ENCODE data around the gene MYL5. TPM values are rescaled to one million over a fixed set of nuclear protein-coding genes. Genes with fewer than 3 reads are reported as not detected.

Gene MYL5
- total RNA-seq, 2 experiments from 2014 or later, result 14.0 to 16.2 TPM

DNA sequence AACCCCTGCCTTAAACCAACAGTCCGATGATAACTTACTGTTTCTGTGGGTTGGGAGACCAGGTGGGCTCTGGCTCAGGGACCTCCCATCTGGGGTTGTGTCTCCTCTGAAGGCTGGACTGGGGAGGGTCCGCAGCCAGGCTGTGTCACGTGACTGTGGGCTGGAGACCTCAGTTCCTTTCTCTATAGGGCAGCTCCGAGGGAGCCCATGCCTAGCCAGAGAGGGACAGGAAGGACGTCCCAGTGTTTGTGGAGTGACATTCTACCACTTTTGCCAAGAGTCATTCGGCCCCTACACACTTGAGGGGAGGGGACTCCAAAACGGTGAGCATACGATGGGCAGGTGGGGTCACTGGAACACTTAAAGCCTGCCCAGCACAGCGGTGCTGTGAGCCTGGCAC is 35.8 kb downstream of the MYL5 start:
- H3K36me3 Mint-ChIP-seq (ENCODE audit: low read depth), result peaks cover 26% of the 10 kb centered on the region
- H3K4me3 Mint-ChIP-seq, result no peak overlapping the region
- no peaks in the 10 kb centered on the region for H3K27me3 Mint-ChIP-seq
- H3K27ac Mint-ChIP-seq, result no peak overlapping the region
- no peak for DNase-seq
- H3K4me1 Mint-ChIP-seq, result peaks cover 19% of the 10 kb centered on the region
- ChIA-PET CTCF (interaction anchor here (1.0 kb wide), 1 partner anchor 33 kb away, joined by 3 read pairs; no protein-coding TSS in a partner anchor), POLR2A (interaction anchor here (1.4 kb wide), 2 partner anchors 11 to 236 kb away, joined by 3 to 5 read pairs; no protein-coding TSS in a partner anchor)
- no peaks in the 10 kb centered on the region for H3K9me3 Mint-ChIP-seq

DNA sequence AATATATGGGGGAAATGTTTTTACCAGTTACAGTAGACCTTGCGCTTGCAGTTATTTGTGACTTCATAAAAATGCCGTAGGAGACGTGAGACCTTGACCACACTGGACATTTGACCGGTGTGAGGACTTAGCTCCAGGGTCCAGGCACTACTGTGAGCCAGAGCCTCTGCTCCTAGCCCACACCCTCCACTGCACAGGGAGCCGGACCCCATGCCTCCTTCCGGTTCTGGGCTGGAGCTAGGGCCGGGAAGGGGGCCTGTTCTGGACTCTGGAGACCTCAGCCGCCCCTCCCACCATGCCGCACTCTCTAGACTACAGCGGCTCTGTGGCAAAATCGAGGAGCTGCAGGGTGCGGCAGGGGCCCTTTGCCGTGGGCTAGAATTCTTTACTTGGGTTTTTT is 36.6 kb downstream of the MYL5 start:
- Mint-ChIP-seq H3K27ac (no peak overlapping the region), H3K9me3 (no peaks in the 10 kb centered on the region), H3K4me1 (peaks cover 16% of the 10 kb centered on the region), H3K4me3 (no peak overlapping the region), H3K27me3 (no peaks in the 10 kb centered on the region), H3K36me3 (ENCODE audit: low read depth) (peaks cover 26% of the 10 kb centered on the region)
- POLR2A ChIA-PET, result interaction anchor here (1.4 kb wide), 1 partner anchor 237 kb away, joined by 3 read pairs; no protein-coding TSS in a partner anchor
- DNase-seq, result no peak
- CTCF ChIA-PET, result no interaction called here

DNA sequence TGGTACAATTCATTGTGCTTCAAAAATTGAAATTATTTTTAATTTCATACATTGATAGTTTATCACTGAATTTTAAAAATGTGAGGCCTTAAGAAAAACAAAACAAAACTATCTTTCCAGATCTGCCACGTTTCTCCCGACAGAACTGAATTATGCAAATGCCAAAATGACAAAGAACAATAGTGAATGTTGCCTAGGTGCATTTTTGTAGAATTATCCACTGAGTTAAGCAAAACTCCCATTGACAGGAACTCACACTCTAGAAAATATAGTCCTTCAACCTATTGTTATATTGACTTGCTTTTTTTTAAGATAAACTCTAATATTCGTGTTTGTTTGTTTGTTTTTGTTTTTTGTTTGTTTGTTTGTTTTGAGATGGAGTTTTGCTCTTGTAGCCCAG is 37.8 kb downstream of the MYL5 start:
- Mint-ChIP-seq H3K36me3 (ENCODE audit: low read depth) (peaks cover 26% of the 10 kb centered on the region), H3K9me3 (no peaks in the 10 kb centered on the region), H3K27me3 (no peaks in the 10 kb centered on the region), H3K27ac (no peak overlapping the region), H3K4me3 (no peak overlapping the region), H3K4me1 (peaks cover 16% of the 10 kb centered on the region)
- ChIA-PET POLR2A (no interaction called here), CTCF (no interaction called here)
- no peak for DNase-seq

DNA sequence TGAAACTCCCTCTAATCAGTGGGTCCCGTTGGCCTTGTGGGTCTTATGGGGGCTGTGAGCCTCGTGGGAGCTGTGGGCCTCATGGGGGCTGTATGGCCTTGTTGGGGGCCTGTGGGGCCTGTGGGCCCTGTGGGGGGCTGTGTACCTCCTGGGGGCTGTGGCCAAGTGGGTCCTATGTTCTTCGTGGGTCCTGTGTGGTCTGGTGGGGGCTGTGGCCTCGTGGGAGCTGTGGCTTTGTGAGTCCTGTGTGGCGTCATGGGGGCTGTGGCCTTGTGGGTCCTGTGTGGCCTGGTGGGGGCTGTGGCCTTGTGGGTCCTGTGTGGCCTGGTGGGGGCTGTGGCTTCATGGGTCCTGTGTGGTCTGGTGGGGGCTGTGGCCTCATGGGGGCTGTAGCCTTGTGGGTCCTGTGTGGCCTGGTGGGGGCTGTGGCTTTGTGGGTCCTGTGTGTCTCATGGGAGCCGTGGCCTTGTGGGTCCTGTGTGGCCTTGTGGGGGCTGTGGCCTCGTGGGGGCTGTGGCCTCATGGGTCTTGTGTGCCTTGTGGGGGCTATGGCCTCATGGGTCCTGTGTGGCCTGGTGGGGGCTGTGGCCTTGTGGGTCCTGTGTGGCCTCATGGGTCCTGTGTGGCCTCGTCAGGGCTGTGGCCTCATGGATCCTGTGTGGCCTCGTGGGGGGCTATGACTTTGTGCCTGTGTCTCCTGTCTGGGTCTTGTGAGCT is 38.7 kb downstream of the MYL5 start:
- Mint-ChIP-seq H3K36me3 (ENCODE audit: low read depth) (peaks cover 32% of the 10 kb centered on the region), H3K4me1 (peaks cover 18% of the 10 kb centered on the region), H3K4me3 (no peak overlapping the region), H3K27me3 (no peaks in the 10 kb centered on the region), H3K27ac (no peak overlapping the region), H3K9me3 (no peaks in the 10 kb centered on the region)
- no peak for DNase-seq
- ChIA-PET CTCF (no interaction called here), POLR2A (no interaction called here)

DNA sequence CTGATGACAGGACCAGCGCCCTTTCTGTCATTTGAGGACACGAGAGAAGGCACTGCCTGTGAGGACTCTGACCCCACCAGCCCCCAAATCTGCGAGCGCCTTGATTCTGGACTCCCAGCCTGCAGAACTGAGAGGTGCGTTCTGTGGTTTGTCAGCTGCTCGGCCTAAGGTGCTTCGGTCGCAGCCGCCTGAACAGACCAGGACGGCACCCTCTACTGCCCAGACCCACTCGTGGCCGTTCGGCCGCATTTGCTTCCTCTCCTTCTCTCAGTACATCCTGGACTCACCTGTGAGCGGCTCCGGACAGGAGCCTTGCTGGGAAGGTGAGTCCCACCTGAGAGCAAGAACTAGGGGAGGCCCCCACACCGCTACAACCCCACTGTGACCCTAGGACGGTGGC is 39.7 kb downstream of the MYL5 start:
- ChIA-PET CTCF (no interaction called here), POLR2A (no interaction called here)
- DNase-seq, result no peak
- H3K27me3 Mint-ChIP-seq, result no peaks in the 10 kb centered on the region
- H3K9me3 Mint-ChIP-seq, result no peaks in the 10 kb centered on the region
- H3K36me3 Mint-ChIP-seq (ENCODE audit: low read depth), result peaks cover 29% of the 10 kb centered on the region
- H3K27ac Mint-ChIP-seq, result no peak overlapping the region
- no peak overlapping the region for H3K4me3 Mint-ChIP-seq
- peaks cover 12% of the 10 kb centered on the region for H3K4me1 Mint-ChIP-seq

DNA sequence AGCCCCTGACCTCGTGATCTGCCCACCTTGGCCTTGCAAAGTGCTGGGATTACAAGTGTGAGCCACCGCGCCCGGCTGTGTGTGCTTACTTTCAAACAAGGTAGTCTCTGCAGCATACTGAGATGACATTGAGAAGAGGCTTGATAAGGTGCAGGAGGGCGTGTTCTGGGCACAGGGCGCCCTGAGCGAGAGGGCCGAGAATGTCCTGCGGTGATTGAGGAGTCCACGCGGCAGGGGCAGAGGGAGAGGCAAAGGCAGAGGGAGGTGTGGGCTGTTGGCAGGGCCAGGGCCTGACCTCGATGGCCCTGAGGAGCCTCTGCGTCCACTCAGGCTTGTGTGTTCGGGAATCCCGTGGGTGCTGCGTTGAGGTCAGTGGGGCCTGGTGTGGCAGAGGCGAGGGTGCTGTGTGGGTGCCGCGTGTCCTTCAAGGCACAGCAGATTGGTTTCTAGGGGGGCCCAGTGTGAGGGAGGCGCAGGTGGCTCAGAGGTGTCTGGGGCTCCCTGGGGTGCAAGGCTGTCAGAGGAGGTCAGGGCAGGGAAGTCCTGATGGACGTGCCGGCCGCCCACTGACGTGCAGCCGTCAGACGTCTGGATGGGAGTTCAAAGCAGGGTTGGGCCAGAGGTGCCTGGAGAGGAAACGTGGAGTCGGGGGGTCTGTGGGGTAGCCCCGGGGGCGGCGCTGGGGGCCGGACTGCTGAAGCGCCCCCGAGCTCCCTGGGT is 43.4 kb downstream of the MYL5 start:
- DNase-seq, result no peak
- Mint-ChIP-seq H3K27me3 (no peaks in the 10 kb centered on the region), H3K36me3 (ENCODE audit: low read depth) (peaks cover 43% of the 10 kb centered on the region), H3K4me3 (no peak overlapping the region), H3K4me1 (peaks cover 2% of the 10 kb centered on the region), H3K9me3 (peaks cover 15% of the 10 kb centered on the region), H3K27ac (no peak overlapping the region)
- CTCF ChIA-PET, result no interaction called here
- POLR2A ChIA-PET, result no interaction called here

DNA sequence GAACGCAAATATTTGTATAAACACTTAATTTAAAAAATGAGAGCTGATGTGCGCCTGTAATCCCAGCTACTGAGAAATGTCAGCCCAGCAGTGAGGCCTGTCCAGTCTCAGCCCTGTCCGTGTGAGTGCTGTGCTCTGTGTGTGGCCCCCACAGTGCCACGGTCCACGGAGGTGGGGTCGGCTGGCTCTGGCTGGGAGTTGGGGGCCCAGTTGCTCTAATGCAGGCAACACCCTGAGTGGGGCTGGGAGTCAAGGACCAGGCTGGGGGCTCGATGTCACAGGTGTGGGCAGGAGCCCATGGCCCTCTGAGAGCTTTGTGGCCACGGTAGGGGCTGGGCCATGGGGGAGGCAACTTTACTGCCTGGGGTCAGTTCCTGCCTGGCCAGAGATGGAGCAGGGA is 44.1 kb downstream of the MYL5 start:
- no peak overlapping the region for H3K4me3 Mint-ChIP-seq
- H3K9me3 Mint-ChIP-seq, result peaks cover 21% of the 10 kb centered on the region
- peaks cover 50% of the 10 kb centered on the region for H3K36me3 Mint-ChIP-seq (ENCODE audit: low read depth)
- H3K27me3 Mint-ChIP-seq, result no peaks in the 10 kb centered on the region
- POLR2A ChIA-PET, result no interaction called here
- DNase-seq, result no peak
- H3K27ac Mint-ChIP-seq, result no peak overlapping the region
- peaks cover 2% of the 10 kb centered on the region for H3K4me1 Mint-ChIP-seq
- CTCF ChIA-PET, result no interaction called here

DNA sequence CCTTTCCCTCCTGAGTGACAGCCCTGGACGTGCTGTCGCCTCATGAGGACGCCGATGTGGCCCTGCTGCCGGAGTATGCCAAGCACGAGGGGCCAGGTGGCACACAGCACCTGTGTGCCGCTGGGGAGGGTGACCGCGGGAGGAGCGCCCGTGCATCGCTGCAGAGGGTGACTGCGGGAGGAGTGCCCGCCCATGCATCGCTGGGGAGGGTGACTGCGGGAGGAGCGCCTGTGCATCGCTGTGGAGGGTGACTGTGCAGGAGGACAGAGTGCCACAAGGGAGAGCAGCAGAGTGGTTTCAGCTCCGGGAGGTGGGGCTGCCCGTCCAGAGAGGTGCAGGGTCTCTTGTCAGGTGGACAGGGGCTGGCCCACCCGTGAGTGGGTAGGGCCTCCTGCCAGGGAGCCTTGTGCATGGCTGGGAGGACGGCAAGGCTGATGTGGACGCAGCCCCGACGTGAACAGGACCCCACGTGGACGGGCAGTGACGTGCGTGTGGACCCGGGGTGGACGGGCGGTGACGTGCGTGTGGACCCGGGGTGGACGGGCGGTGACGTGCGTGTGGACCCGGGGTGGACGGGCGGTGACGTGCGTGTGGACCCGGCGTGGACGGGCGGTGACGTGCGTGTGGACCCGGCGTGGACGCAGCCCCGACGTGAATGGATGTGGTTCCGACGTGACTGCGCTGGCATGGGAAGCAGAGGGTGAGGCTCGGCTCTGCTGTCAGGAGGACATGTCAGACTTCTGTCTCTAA is 45.9 kb downstream of the MYL5 start:
- peaks cover 2% of the 10 kb centered on the region for H3K4me1 Mint-ChIP-seq
- no peak overlapping the region for H3K27ac Mint-ChIP-seq
- H3K36me3 Mint-ChIP-seq (ENCODE audit: low read depth), result peaks cover 56% of the 10 kb centered on the region
- DNase-seq, result no peak
- ChIA-PET CTCF (no interaction called here), POLR2A (no interaction called here)
- H3K27me3 Mint-ChIP-seq, result no peaks in the 10 kb centered on the region
- peaks cover 21% of the 10 kb centered on the region for H3K9me3 Mint-ChIP-seq
- no peak overlapping the region for H3K4me3 Mint-ChIP-seq

DNA sequence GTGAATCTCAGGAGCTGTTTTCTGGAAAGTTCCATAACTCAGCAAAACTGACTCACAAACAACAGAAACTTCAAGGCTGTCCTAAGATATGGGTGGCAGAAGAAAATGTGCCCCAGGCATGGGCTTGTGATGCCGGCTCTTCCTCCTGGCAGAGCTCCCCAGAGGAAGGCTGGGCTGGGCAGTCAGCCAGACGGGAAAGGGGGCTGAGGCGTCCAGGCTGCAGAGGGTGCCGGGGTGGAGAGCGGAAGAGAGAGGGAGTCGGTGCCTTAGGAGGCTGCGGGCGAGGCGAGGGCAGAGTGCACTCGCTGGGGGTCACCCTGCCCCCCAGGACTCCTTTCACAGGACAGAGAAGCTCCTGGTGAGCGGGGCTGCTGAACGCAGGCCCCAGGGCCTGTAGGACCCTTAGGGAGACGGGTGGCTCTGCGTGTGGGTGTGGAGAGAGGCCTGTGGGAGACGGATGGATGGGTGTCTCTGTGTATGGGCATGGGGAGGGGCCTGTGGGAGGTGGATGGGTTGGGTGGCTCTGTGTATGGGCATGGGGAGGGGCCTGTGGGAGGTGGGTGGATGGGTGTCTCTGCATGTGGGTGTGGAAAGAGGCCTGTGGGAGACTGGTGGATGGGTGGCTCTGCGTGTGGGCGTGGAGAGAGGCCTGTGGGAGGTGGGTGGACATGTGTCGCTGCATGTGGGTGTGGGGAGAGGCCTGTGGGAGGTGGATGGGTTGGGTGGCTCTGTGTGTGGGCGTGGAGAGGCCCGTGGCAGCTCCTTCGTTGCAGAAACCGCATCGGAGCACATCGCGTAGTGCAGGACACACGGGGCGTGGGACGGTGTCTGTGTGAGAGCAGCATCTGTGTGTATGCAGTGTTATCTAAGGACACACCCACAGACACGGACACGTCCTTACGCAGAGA is 47.2 kb downstream of the MYL5 start:
- Mint-ChIP-seq H3K36me3 (ENCODE audit: low read depth) (peaks cover 56% of the 10 kb centered on the region), H3K27ac (no peak overlapping the region), H3K4me3 (no peak overlapping the region), H3K9me3 (peaks cover 21% of the 10 kb centered on the region), H3K4me1 (peaks cover 2% of the 10 kb centered on the region), H3K27me3 (no peaks in the 10 kb centered on the region)
- CTCF ChIA-PET, result no interaction called here
- DNase-seq, result no peak
- POLR2A ChIA-PET, result no interaction called here

DNA sequence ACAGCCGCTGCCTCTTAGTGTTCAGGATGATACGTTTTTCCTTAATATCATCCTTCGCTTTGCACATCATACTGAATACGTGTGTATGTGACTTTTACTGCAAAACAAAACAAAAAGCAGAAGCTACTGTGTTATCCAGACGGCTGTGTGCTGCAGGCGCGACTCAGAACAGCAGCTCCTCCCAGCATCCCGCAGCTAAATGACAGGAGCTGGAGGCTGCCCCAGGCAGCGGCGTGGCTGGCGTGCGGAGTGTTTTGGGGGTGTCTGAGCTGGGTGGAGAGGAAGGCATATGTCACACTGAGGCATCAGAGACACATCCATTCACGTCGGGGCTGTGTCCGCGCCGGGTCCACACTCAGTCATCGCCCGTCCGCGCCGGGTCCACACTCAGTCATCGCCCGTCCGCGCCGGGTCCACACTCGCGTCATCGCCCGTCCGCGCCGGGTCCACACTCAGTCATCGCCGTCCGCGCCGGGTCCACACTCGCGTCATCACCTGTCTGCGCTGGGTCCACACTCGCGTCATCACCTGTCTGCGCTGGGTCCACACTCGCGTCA is 47.9 kb downstream of the MYL5 start:
- Mint-ChIP-seq H3K4me3 (no peak overlapping the region), H3K27ac (no peak overlapping the region), H3K9me3 (peaks cover 21% of the 10 kb centered on the region), H3K36me3 (ENCODE audit: low read depth) (peaks cover 56% of the 10 kb centered on the region), H3K4me1 (peaks cover 2% of the 10 kb centered on the region), H3K27me3 (no peaks in the 10 kb centered on the region)
- POLR2A ChIA-PET, result no interaction called here
- CTCF ChIA-PET, result no interaction called here
- DNase-seq, result no peak

DNA sequence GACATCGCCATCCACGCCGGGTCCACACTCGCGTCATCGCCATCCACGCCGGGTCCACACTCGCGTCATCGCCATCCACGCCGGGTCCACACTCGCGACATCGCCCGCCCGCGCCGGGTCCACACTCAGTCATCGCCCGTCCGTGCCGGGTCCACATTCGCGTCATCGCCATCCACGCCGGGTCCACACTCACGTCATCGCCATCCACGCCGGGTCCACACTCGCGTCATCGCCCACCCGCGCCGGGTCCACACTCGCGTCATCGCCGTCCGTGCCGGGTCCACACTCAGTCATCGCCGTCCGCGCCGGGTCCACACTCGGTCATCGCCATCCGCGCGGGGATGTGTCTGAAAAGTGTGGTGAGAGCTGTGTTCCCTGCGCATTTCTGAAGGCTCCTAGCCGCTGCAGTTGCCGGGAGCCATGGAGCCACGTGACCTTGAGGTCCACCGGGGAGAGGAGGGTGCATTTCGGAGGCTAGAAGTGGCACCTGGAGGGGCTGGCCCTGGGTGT is 48.6 kb downstream of the MYL5 start:
- Mint-ChIP-seq H3K27me3 (no peaks in the 10 kb centered on the region), H3K36me3 (ENCODE audit: low read depth) (peaks cover 51% of the 10 kb centered on the region), H3K4me1 (no peaks in the 10 kb centered on the region), H3K27ac (no peak overlapping the region), H3K4me3 (no peak overlapping the region), H3K9me3 (peaks cover 21% of the 10 kb centered on the region)
- DNase-seq, result no peak
- ChIA-PET CTCF (no interaction called here), POLR2A (no interaction called here)

DNA sequence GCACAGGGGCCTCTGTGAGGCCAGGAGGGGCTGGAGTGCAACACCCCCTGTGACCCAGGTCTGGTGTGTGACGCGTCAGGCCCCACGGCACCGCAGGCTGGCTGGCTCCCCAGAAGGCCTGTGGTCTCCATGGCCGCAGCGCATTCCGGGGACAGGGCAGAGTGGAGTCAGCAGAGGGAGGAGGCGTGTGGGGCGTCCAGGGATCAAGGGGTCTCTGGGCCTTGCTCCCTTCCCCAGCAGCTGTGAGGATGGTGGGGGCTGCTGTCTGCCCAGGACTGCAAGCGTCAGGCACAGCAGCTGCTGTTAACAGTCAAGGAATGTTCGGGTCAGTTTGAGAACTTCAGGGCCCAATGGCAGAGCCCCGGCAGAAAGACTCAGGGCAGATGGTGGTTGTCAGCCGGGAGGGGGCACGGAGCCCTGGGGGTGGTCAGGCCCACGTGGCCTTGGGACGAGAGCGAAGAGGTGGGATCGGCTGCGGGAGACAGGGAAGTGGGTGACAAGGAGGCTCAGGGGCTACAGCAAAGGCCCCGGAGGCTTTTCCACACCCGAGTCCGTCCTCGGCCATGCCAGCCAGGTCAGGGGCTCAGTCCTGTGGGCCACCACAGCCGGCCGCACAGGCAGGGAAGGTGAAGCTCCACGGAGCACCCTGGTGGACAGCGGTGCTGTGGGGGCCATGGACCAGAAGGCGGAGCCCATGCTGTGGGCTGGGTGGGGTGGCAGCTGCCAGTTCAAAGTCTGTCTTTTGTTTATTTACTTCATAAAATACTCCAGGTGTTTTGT is 49.6 kb downstream of the MYL5 start:
- no peak overlapping the region for H3K27ac Mint-ChIP-seq
- peaks cover 49% of the 10 kb centered on the region for H3K36me3 Mint-ChIP-seq (ENCODE audit: low read depth)
- H3K4me1 Mint-ChIP-seq, result no peaks in the 10 kb centered on the region
- POLR2A ChIA-PET, result interaction anchor here (0.6 kb wide), 1 partner anchor 55 kb away, joined by 3 read pairs; no protein-coding TSS in a partner anchor
- no peak overlapping the region for H3K4me3 Mint-ChIP-seq
- no peaks in the 10 kb centered on the region for H3K27me3 Mint-ChIP-seq
- no peak for DNase-seq
- CTCF ChIA-PET, result no interaction called here
- H3K9me3 Mint-ChIP-seq, result peaks cover 21% of the 10 kb centered on the region
